RWPE2 (cell line): Measurements from ENCODE around the gene HLA-DQB2.

Experiments
- ATAC-seq: fragments of 200-7000 bp; cut with Tn5 transposase; 3 replicates; pipeline ENCODE4 v1.9.1; 2021; ENCODE audit warnings: low read depth
- DNase-seq: peaks from one replicate; pipeline ENCODE4 v3.0.0-alpha.2; 2020; ENCODE audit warnings: low spot score
- H3K27ac ChIP-seq: fragments of 450-650 bp; 2 replicates; pipeline ENCODE4 v1.5.1; 2017; ENCODE audit warnings: mild to moderate bottlenecking; ENCODE audit not compliant: poor library complexity, severe bottlenecking
- H3K27me3 ChIP-seq: fragments of 250-450 bp; sonication (Bioruptor Pico); 2 replicates; pipeline ENCODE4 v1.5.1; 2021; ENCODE audit warnings: mild to moderate bottlenecking, moderate library complexity; ENCODE audit not compliant: insufficient read depth, poor library complexity, severe bottlenecking
- H3K36me3 ChIP-seq: fragments of 250-450 bp; sonication (Bioruptor Pico); 2 replicates; pipeline ENCODE4 v1.5.1; 2020; ENCODE audit warnings: low read depth, mild to moderate bottlenecking, moderate library complexity
- H3K4me1 ChIP-seq: fragments of 250-450 bp; sonication (Bioruptor Pico); 2 replicates; pipeline ENCODE4 v1.5.1; 2021; ENCODE audit warnings: mild to moderate bottlenecking, moderate library complexity; ENCODE audit not compliant: insufficient read depth, poor library complexity, severe bottlenecking
- H3K4me3 ChIP-seq: fragments of 250-450 bp; sonication (Bioruptor Pico); 2 replicates; pipeline ENCODE4 v1.5.1; 2021; ENCODE audit warnings: mild to moderate bottlenecking, moderate library complexity; ENCODE audit not compliant: severe bottlenecking
- H3K9me3 ChIP-seq: fragments of 250-450 bp; sonication (Bioruptor Pico); 2 replicates; pipeline ENCODE4 v1.5.1; 2021; ENCODE audit warnings: mild to moderate bottlenecking, moderate library complexity; ENCODE audit not compliant: severe bottlenecking
- CTCF ChIP-seq: fragments of 450-650 bp; IDR thresholded peaks from one replicate; pipeline ENCODE4 v1.5.1; 2017; ENCODE audit warnings: mild to moderate bottlenecking, moderate library complexity; ENCODE audit not compliant: poor library complexity, severe bottlenecking

The HLA-DQB2 gene

GRCh38 chr6:32741031-32741960, 22.0 kb downstream of the HLA-DQB2 start, which contains the start of gene HLA-DQA2:
TSS of gene HLA-DQA2 (plus strand) at chr6:32741391. CDS start at chr6:32741444, 53 bp downstream.
- ATAC-seq, result no peak
- Histone ChIP-seq H3K27ac (no peak within 1 kb of the TSS), H3K36me3 (no peaks in the 10 kb centered on the region), H3K4me3 (no peak within 1 kb of the TSS), H3K27me3 (peaks cover 15% of the 10 kb centered on the region), H3K4me1 (no peaks in the 10 kb centered on the region), H3K9me3 (no peaks in the 10 kb centered on the region)
- TF ChIP-seq CTCF, result no peak
- no peak for DNase-seq

GRCh38 chr6:32738126-32738525, 25.2 kb downstream of the HLA-DQB2 start:
- Histone ChIP-seq H3K4me1 (no peaks in the 10 kb centered on the region), H3K27ac (no peak overlapping the region), H3K4me3 (no peak overlapping the region), H3K36me3 (no peaks in the 10 kb centered on the region), H3K9me3 (no peaks in the 10 kb centered on the region), H3K27me3 (peaks cover 3% of the 10 kb centered on the region)
- TF ChIP-seq CTCF, result no peak
- DNase-seq (no peak), ATAC-seq (no peak)

GRCh38 chr6:32718879-32719278, 44.5 kb downstream of the HLA-DQB2 start:
- no peak overlapping the region for H3K4me3 ChIP-seq
- H3K4me1 ChIP-seq, result no peaks in the 10 kb centered on the region
- TF ChIP-seq CTCF, result no peak
- ATAC-seq (no peak), DNase-seq (no peak)
- H3K9me3 ChIP-seq, result no peaks in the 10 kb centered on the region
- no peaks in the 10 kb centered on the region for H3K36me3 ChIP-seq
- no peak overlapping the region for H3K27ac ChIP-seq
- H3K27me3 ChIP-seq, result no peaks in the 10 kb centered on the region

GRCh38 chr6:32716396-32716795, 46.9 kb downstream of the HLA-DQB2 start:
- no peaks in the 10 kb centered on the region for H3K27me3 ChIP-seq
- DNase-seq (no peak), ATAC-seq (no peak)
- H3K4me3 ChIP-seq, result no peak overlapping the region
- no peak for TF ChIP-seq CTCF
- no peaks in the 10 kb centered on the region for H3K4me1 ChIP-seq
- H3K27ac ChIP-seq, result no peak overlapping the region
- H3K36me3 ChIP-seq, result no peaks in the 10 kb centered on the region
- no peaks in the 10 kb centered on the region for H3K9me3 ChIP-seq

- Histone ChIP-seq H3K36me3 (no peaks in the 10 kb centered on the region), H3K9me3 (no peaks in the 10 kb centered on the region), H3K27ac (no peak overlapping the region), H3K4me1 (no peaks in the 10 kb centered on the region), H3K4me3 (no peak overlapping the region), H3K27me3 (no peaks in the 10 kb centered on the region)
- TF ChIP-seq CTCF, result no peak
- ATAC-seq, result no peak
- DNase-seq, result no peak
Observed at GRCh38 chr6:32713241-32713640, 50.1 kb downstream of the HLA-DQB2 start.
